MM.1S (cell line): ENCODE data around the gene ZNRF1.

ENCODE experiments used
- DNase-seq: peaks from one replicate; pipeline ENCODE4 v3.0.0-alpha.2; 2015
- H2AFZ ChIP-seq: fragments of 300-600 bp; sonication (generic); 2 replicates; pipeline ENCODE4 v1.6.0; 2016; ENCODE audit warnings: antibody characterized with exemption, low read length
- H3F3A ChIP-seq: fragments of 300-600 bp; sonication (generic); 2 replicates; pipeline ENCODE4 v1.6.1; 2016; ENCODE audit warnings: mild to moderate bottlenecking, antibody characterized with exemption, low read length, moderate library complexity, mixed read lengths; ENCODE audit not compliant: insufficient read depth
- H3K27ac ChIP-seq: fragments of 300-600 bp; sonication (generic); 2 replicates; pipeline ENCODE4 v1.5.1; 2016; ENCODE audit warnings: mild to moderate bottlenecking, low read length
- H3K27me3 ChIP-seq: fragments of 300-600 bp; sonication (generic); replicated peaks from 2 replicates; pipeline ENCODE4 v1.6.0; 2016; ENCODE audit warnings: low read length; ENCODE audit not compliant: insufficient read depth
- H3K36me3 ChIP-seq: fragments of 300-600 bp; sonication (generic); replicated peaks from 2 replicates; pipeline ENCODE4 v1.6.1; 2016; ENCODE audit warnings: mild to moderate bottlenecking, low read length, mixed read lengths; ENCODE audit not compliant: insufficient read depth
- H3K4me1 ChIP-seq: fragments of 300-600 bp; sonication (generic); 2 replicates; pipeline ENCODE4 v1.6.1; 2016; ENCODE audit warnings: low read length, mixed read lengths
- H3K4me2 ChIP-seq: fragments of 300-600 bp; sonication (generic); 2 replicates; pipeline ENCODE4 v1.6.0; 2016; ENCODE audit warnings: low read depth, low read length
- H3K4me3 ChIP-seq: fragments of 300-600 bp; sonication (generic); 2 replicates; pipeline ENCODE4 v1.5.1; 2016; ENCODE audit warnings: low read length, mixed read lengths
- H3K79me2 ChIP-seq: fragments of 300-600 bp; sonication (generic); 2 replicates; pipeline ENCODE4 v1.6.1; 2016; ENCODE audit warnings: mixed run types, low read length, mixed read lengths
- H3K9ac ChIP-seq: fragments of 300-600 bp; sonication (generic); 2 replicates; pipeline ENCODE4 v1.6.1; 2016; ENCODE audit warnings: low read length, mixed read lengths
- H3K9me2 ChIP-seq: fragments of 300-600 bp; sonication (generic); replicated peaks from 2 replicates; pipeline ENCODE4 v1.6.1; 2016; ENCODE audit warnings: mild to moderate bottlenecking, low read length, mixed read lengths; ENCODE audit not compliant: insufficient read depth
- H3K9me3 ChIP-seq: fragments of 300-600 bp; sonication (generic); replicated peaks from 2 replicates; pipeline ENCODE4 v1.6.1; 2016; ENCODE audit warnings: mild to moderate bottlenecking, low read length, mixed read lengths; ENCODE audit not compliant: insufficient read depth
- H4K20me1 ChIP-seq: fragments of 300-600 bp; sonication (generic); 2 replicates; pipeline ENCODE4 v1.6.1; 2016; ENCODE audit warnings: mild to moderate bottlenecking, low read length, moderate library complexity, mixed read lengths; ENCODE audit not compliant: insufficient read depth
- EZH2 ChIP-seq: fragments of 300-600 bp; sonication (generic); optimal IDR thresholded peaks from 2 replicates; pipeline ENCODE3; 2017; ENCODE audit warnings: low read depth, mild to moderate bottlenecking, antibody characterized with exemption, low read length, mixed read lengths
- EZH2phosphoT487 ChIP-seq: fragments of 300-600 bp; sonication (generic); IDR thresholded peaks from 2 replicates; pipeline ENCODE4 v1.6.1; 2018; ENCODE audit warnings: antibody characterized with exemption, low read length
- TF ChIP-seq, protein P1 (sequence below): fragments of 300-600 bp; sonication (generic); IDR thresholded peaks from 2 replicates; pipeline ENCODE4 v1.5.1; 2016; ENCODE audit warnings: antibody characterized with exemption, low read length, mixed read lengths

Gene ZNRF1

DNA sequence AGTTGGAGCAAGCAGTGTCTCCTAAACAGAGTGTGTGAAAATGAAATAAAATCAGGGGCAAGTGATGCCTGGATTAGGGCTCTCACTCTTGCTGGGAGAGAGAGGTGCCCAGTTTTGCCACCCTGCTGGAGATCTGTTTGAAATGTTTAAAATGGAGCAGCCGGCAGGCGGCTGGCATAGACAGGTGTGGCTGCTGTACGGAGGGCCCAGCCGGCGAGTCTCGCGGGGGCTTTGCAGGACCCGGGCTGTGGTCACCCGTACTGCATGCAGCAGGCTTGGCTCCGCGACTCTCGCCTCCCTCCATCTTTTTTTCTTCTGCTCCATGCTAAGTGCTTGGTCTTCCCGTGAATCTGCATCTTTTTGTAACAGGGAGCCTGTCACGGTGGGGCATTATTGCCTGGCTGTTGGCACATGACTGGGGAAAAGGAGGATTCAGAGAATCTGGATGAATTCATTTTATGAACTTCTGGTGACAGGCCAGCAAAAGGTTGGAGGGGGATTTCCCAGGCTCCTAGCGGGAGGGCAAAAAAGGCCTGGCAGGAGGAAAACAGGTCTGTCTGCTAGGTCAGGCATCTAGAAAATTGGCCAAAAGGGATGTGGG is 1.8 kb downstream of the ZNRF1 start:
- H3K9me2 ChIP-seq: no peaks in the 10 kb centered on the region
- no peak for DNase-seq
- H3K4me1 ChIP-seq: no peaks in the 10 kb centered on the region
- H3K27me3 ChIP-seq: no peaks in the 10 kb centered on the region
- H3K9me3 ChIP-seq: no peaks in the 10 kb centered on the region
- no peaks in the 10 kb centered on the region for H3K36me3 ChIP-seq
- H3F3A ChIP-seq: no peaks in the 10 kb centered on the region
- no peaks in the 10 kb centered on the region for H4K20me1 ChIP-seq
- H3K4me3 ChIP-seq: no peak overlapping the region
- no peaks in the 10 kb centered on the region for H3K79me2 ChIP-seq
- H2AFZ ChIP-seq: no peak overlapping the region
- no peak overlapping the region for H3K4me2 ChIP-seq
- no peak overlapping the region for H3K27ac ChIP-seq
- H3K9ac ChIP-seq: no peak overlapping the region
- no peak for TF ChIP-seq EZH2phosphoT487
- no peak for TF ChIP-seq EZH2
- TF ChIP-seq, protein P1, sequence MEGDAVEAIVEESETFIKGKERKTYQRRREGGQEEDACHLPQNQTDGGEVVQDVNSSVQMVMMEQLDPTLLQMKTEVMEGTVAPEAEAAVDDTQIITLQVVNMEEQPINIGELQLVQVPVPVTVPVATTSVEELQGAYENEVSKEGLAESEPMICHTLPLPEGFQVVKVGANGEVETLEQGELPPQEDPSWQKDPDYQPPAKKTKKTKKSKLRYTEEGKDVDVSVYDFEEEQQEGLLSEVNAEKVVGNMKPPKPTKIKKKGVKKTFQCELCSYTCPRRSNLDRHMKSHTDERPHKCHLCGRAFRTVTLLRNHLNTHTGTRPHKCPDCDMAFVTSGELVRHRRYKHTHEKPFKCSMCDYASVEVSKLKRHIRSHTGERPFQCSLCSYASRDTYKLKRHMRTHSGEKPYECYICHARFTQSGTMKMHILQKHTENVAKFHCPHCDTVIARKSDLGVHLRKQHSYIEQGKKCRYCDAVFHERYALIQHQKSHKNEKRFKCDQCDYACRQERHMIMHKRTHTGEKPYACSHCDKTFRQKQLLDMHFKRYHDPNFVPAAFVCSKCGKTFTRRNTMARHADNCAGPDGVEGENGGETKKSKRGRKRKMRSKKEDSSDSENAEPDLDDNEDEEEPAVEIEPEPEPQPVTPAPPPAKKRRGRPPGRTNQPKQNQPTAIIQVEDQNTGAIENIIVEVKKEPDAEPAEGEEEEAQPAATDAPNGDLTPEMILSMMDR: no peak

DNA sequence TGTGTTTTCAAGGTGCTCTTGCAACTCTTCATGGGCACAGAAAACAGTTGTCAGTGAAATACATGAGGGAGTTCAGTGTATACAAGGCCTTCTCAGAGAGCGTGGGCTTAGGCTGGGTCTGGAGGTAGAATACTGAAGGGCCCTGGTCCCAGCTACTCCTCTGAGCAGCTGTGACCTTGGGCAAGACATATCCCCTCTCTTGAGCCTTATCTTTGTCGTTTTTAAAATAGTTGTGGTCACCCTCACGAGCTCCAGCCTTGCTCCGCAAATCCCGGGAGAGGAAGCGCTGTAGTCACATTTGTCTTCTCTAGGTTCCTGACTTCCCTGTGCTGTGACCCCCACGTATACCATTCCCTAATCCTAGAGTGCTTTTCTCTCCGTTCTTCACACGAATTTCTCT is 3.6 kb downstream of the ZNRF1 start:
- H3K4me2 ChIP-seq: no peak overlapping the region
- TF ChIP-seq EZH2phosphoT487 (no peak), EZH2 (no peak)
- TF ChIP-seq, protein P1: no peak
- no peaks in the 10 kb centered on the region for H3K9me2 ChIP-seq
- H3K9me3 ChIP-seq: no peaks in the 10 kb centered on the region
- H3K9ac ChIP-seq: no peak overlapping the region
- no peaks in the 10 kb centered on the region for H4K20me1 ChIP-seq
- H3K79me2 ChIP-seq: no peaks in the 10 kb centered on the region
- no peaks in the 10 kb centered on the region for H3K4me1 ChIP-seq
- DNase-seq: no peak
- no peak overlapping the region for H2AFZ ChIP-seq
- no peak overlapping the region for H3K4me3 ChIP-seq
- H3K36me3 ChIP-seq: no peaks in the 10 kb centered on the region
- no peaks in the 10 kb centered on the region for H3F3A ChIP-seq
- H3K27me3 ChIP-seq: no peaks in the 10 kb centered on the region
- no peak overlapping the region for H3K27ac ChIP-seq

DNA sequence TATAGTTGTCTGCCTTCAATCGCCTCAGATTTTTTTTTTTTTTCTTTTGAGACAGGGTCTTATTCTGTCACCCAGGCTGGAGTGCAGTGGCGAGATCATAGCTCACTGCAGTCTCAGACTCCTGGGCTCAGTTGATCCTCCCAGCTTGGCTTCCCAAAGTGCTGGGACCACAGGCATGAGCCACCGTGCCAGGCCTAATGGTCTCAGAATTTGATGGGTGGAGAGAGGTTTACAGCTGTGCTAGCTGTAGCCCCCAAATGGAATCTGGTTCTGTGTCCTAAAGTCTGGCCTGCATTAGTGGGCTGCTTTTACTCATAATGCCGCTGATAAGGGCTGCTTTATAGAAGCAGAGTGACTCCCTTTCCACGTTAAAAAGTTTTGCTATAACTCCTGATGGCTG is 5.1 kb downstream of the ZNRF1 start:
- TF ChIP-seq, protein P1: no peak
- no peak for TF ChIP-seq EZH2
- no peak for TF ChIP-seq EZH2phosphoT487
- Histone ChIP-seq H4K20me1 (no peaks in the 10 kb centered on the region), H3K36me3 (no peaks in the 10 kb centered on the region), H3K4me3 (no peak overlapping the region), H3K9ac (no peak overlapping the region), H3K9me2 (no peaks in the 10 kb centered on the region), H2AFZ (no peak overlapping the region), H3K27ac (no peak overlapping the region), H3K4me1 (no peaks in the 10 kb centered on the region), H3K9me3 (no peaks in the 10 kb centered on the region), H3K4me2 (no peak overlapping the region), H3K79me2 (no peaks in the 10 kb centered on the region), H3F3A (no peaks in the 10 kb centered on the region), H3K27me3 (no peaks in the 10 kb centered on the region)
- DNase-seq: no peak
